ENCODE measurements around the gene ALAD. TPM values are rescaled to one million over a fixed set of nuclear protein-coding genes. Genes with fewer than 3 reads are reported as not detected.
"Not testable (repeated sequence)": the region's sequence is repeated elsewhere in the genome, so short reads cannot be mapped to it uniquely, and the experiment has no call there.

ALAD gene
- 10 to 100 TPM; 27.8 to 31.0 (median 30.3) TPM for total RNA-seq (2021; fragmentation: NEBNext Ultra II Directional; extraction: Animal tissue kit (Norgen Biotek cat#: 25700))
- long read RNA-seq, transcript ALAD-201 (12 exons, 3,173 nt) = major isoform, 32 of 39 reads
- long read RNA-seq, partial matches to known transcripts = 1 of 39 reads
- long read RNA-seq, other reads (novel, unspliced or antisense) = 4 of 39 reads

DNA sequence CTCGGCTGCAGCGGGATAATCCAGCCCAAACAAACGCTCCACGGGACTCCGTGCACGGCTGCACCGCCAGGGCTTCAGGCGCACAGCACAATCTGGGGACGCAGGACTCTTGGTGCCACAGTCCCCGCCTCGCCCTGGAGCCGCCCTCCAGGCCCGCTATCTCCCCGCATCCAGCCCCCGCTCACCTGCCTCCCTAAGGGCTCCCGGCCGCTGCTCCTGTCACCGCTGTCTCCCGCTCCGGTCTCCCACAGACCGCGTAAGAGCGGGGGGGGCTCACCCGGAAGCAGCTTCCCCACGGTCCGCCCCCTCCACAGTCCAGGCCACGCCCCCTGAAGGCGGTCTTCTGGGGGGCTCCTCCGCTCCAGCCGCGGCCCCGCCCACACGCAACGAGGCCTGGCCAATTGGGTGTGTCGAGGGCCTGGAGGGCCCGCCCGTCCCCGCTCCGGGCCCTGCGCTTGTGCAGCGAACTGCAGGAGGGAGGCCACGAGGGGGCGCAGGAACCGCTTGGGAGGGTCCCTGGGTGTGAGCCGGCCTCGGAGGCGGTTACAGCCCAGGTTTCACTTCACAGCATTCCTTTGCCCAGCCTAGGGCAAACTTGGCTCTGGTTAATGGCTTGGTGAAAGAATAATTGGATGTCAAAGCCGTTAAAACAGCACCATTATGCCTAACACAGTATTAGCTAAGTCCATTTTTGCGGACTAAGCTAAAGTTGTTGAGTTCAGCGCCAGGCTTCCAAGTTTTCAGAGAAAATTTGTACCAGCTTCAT, at the start of gene ALAD:
ALAD (minus strand) TSS at position 258 of the 766 bp plus-strand sequence. CDS start 7,725 bp downstream, outside the sequence.
- Mint-ChIP-seq H3K4me3 (peak within 1 kb of the TSS; percentile 96), H3K36me3 (ENCODE audit: low read depth) (no peaks in the 10 kb centered on the region), H3K4me1 (ENCODE audit: low read depth) (peaks cover 40% of the 10 kb centered on the region), H3K9me3 (no peaks in the 10 kb centered on the region), H3K27me3 (ENCODE audit: insufficient read depth) (no peaks in the 10 kb centered on the region), H3K27ac (peak within 1 kb of the TSS; percentile 77)
- TF ChIP-seq, protein P1, sequence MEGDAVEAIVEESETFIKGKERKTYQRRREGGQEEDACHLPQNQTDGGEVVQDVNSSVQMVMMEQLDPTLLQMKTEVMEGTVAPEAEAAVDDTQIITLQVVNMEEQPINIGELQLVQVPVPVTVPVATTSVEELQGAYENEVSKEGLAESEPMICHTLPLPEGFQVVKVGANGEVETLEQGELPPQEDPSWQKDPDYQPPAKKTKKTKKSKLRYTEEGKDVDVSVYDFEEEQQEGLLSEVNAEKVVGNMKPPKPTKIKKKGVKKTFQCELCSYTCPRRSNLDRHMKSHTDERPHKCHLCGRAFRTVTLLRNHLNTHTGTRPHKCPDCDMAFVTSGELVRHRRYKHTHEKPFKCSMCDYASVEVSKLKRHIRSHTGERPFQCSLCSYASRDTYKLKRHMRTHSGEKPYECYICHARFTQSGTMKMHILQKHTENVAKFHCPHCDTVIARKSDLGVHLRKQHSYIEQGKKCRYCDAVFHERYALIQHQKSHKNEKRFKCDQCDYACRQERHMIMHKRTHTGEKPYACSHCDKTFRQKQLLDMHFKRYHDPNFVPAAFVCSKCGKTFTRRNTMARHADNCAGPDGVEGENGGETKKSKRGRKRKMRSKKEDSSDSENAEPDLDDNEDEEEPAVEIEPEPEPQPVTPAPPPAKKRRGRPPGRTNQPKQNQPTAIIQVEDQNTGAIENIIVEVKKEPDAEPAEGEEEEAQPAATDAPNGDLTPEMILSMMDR (IDR thresholded peaks at IDR 0.05) = peak; percentile 96
- DNase-seq = peak; percentile 97

DNA sequence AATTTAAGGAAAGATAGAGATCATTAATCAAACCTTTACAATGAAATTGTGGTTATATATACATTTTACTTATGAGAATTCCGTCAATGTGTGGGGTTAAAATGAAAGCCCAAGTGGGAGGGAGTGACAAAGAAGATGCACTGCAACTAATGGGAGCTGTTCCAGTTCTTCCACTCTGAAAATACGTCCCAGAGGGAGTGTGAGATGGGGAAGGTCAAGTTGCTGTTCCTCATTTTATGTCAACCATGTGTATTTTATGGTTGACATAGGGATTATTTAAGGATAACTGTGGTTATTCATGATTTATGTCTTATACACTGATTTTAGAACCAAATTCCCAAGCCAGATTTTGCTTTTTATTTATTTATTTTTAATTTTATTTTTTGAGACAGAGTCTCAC, 48.3 kb upstream of the ALAD start:
- TF ChIP-seq, protein P1 (IDR thresholded peaks at IDR 0.05) = no peak
- no peak overlapping the region for H3K27ac Mint-ChIP-seq
- no peak for DNase-seq

DNA sequence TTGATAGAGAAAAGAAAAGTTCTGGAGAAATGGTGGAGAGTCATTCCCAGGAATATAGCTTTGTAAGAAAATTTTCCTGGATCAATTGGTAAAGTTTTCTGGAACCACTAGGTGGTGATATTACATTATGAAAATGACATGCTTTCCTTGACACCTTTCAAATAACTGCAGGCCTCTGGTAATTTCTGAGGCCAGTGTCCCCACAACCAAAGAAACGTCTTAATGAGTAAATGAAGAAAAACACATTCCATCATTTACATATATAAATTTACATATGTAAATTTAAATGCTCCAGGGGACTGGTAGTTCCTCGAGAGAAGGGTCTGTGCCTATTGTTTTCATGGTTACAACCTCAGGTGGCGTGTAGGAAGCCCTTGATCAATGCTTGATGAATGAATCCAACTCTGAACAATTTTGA, 45.2 kb upstream of the ALAD start:
- TF ChIP-seq, protein P1 (IDR thresholded peaks at IDR 0.05) = peak; percentile 90
- Mint-ChIP-seq H3K9me3 (no peaks in the 10 kb centered on the region), H3K27me3 (ENCODE audit: insufficient read depth) (no peaks in the 10 kb centered on the region; the same call in none of the 2 replicates), H3K27ac (no peak overlapping the region), H3K36me3 (ENCODE audit: low read depth) (no peaks in the 10 kb centered on the region), H3K4me3 (no peak overlapping the region), H3K4me1 (ENCODE audit: low read depth) (no peaks in the 10 kb centered on the region)
- peak; percentile 44 for DNase-seq

More for the DNA sequence above, 48.3 kb upstream of the ALAD start:
- peaks cover 9% of the 10 kb centered on the region for H3K4me1 Mint-ChIP-seq (ENCODE audit: low read depth)
- H3K9me3 Mint-ChIP-seq = no peaks in the 10 kb centered on the region
- H3K27me3 Mint-ChIP-seq (ENCODE audit: insufficient read depth) = no peaks in the 10 kb centered on the region; the same call in none of the 2 replicates
- H3K36me3 Mint-ChIP-seq (ENCODE audit: low read depth) = no peaks in the 10 kb centered on the region
- H3K4me3 Mint-ChIP-seq = no peak overlapping the region

DNA sequence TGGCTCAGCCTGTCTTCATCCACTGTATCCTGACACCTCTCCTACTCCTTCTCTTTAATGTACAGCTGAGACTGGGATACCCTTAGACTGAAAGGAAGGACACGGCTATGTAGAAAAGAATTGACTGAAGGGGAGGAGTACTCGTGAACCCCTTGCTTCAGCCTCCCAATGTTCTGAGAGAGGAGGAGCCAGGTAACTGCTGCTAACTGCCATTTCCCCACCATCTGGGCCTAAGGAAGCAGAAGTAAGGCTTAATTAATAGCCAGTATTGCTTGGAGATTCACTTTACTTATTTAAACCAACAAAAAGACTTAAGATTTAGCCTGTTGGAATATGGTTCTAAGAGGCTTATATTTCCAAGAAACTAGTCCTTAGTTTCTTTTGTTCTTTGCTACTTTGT, 43.7 kb upstream of the ALAD start:
- Mint-ChIP-seq H3K27me3 (ENCODE audit: insufficient read depth) (no peaks in the 10 kb centered on the region; the same call in none of the 2 replicates), H3K27ac (no peak overlapping the region)
- TF ChIP-seq, protein P1 (IDR thresholded peaks at IDR 0.05) = no peak

DNA sequence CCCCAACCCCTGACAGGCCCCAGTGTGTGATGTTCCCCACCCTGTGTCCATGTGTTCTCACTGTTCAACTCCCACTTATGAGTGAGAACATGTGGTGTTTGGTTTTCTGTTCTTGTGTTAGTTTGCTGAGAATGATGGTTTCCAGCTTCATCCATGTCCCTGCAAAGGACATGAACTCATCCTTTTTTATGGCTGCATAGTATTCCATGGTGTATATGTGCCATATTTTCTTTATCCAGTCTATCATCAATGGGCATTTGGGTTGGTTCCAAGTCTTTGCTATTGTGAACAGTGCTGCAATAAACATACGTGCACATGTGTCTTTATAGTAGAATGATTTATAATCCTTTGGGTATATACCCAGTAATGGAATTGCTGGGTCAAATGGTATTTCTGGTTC, 36.6 kb upstream of the ALAD start:
- H3K4me3 Mint-ChIP-seq = not testable (repeated sequence)

More for the DNA sequence above, 43.7 kb upstream of the ALAD start:
- Mint-ChIP-seq H3K36me3 (ENCODE audit: low read depth) (no peaks in the 10 kb centered on the region), H3K4me1 (ENCODE audit: low read depth) (no peaks in the 10 kb centered on the region), H3K4me3 (no peak overlapping the region), H3K9me3 (no peaks in the 10 kb centered on the region)
- no peak for DNase-seq

More for the DNA sequence above, 36.6 kb upstream of the ALAD start:
- not testable (repeated sequence) for H3K9me3 Mint-ChIP-seq; DNase-seq; H3K36me3 Mint-ChIP-seq (ENCODE audit: low read depth); H3K27ac Mint-ChIP-seq
- Mint-ChIP-seq H3K4me1 (ENCODE audit: low read depth) (peaks cover 12% of the 10 kb centered on the region), H3K27me3 (ENCODE audit: insufficient read depth) (peaks cover 25% of the 10 kb centered on the region)
